ENCODE measurements around the gene HECTD4.
"Not testable (repeated sequence)": the region's sequence is repeated elsewhere in the genome, so short reads cannot be mapped to it uniquely, and the experiment has no call there.

DNA sequence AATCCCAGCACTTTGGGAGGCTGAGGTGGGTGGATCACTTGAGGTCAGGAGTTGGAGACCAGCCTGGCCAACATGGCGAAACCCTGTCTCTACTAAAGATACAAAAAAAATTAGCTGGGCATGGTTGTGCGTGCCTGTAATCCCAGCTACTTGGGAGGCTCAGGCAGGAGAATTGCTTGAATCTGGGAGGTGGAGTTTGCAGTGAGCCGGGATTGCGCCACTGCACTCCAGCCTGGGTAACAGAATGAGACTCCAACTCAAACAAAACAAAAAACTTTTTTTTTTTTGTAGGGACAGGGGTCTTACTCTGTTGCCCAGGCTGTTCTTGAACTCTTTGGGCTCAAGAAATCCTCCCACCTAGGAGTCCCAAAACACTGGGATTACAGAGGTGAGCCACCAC is 33.2 kb upstream of the HECTD4 start:
- not testable (repeated sequence) for TF ChIP-seq RAD21 (IDR thresholded peaks at IDR 0.05; ENCODE audit: low read depth)
- TF ChIP-seq, protein P1, sequence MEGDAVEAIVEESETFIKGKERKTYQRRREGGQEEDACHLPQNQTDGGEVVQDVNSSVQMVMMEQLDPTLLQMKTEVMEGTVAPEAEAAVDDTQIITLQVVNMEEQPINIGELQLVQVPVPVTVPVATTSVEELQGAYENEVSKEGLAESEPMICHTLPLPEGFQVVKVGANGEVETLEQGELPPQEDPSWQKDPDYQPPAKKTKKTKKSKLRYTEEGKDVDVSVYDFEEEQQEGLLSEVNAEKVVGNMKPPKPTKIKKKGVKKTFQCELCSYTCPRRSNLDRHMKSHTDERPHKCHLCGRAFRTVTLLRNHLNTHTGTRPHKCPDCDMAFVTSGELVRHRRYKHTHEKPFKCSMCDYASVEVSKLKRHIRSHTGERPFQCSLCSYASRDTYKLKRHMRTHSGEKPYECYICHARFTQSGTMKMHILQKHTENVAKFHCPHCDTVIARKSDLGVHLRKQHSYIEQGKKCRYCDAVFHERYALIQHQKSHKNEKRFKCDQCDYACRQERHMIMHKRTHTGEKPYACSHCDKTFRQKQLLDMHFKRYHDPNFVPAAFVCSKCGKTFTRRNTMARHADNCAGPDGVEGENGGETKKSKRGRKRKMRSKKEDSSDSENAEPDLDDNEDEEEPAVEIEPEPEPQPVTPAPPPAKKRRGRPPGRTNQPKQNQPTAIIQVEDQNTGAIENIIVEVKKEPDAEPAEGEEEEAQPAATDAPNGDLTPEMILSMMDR (IDR thresholded peaks at IDR 0.05 in 2 of 3, conservative IDR thresholded peaks at IDR 0.05 in 1 of 3; ENCODE audit: borderline replicate concordance in 1 of 3, insufficient read depth in 1 of 3, low read depth in 2 of 3, low read length in 2 of 3): not testable (repeated sequence)
